Stimulated activated CD4-positive, alpha-beta T cell treated with anti-CD3 and anti-CD28 coated beads, Interleukin-1b, Interleukin-23, amount 100 ng/mL, for 48 hours (primary cell): ENCODE results near the gene KDM3B.
A peak's percentile ranks its signal among the peaks of the same experiment; 100 is the strongest.

Source experiments
- DNase-seq: peaks from one replicate; pipeline ENCODE4 v3.0.0-alpha.2; 2020

KDM3B gene

GRCh38 chr5:138410996-138411640, 58.6 kb downstream of the KDM3B start:
- DNase-seq: peak; percentile 12

GRCh38 chr5:138418444-138418843, 66.0 kb downstream of the KDM3B start:
- no peak for DNase-seq

GRCh38 chr5:138425079-138425478, 72.6 kb downstream of the KDM3B start:
- no peak for DNase-seq

GRCh38 chr5:138435943-138436342, 83.5 kb downstream of the KDM3B start:
- no peak for DNase-seq

- no peak for DNase-seq
Observed at GRCh38 chr5:138438003-138438723, 85.7 kb downstream of the KDM3B start.

GRCh38 chr5:138438724-138439476, 86.4 kb downstream of the KDM3B start, which contains the start of gene REEP2:
Gene REEP2, plus strand, starts transcription at chr5:138439057. Its CDS starts 152 bp downstream, at chr5:138439209.
- DNase-seq: peak; percentile 73

GRCh38 chr5:138439477-138440158, 87.1 kb downstream of the KDM3B start:
- no peak for DNase-seq

- DNase-seq: no peak
Observed at GRCh38 chr5:138440159-138441073, 87.9 kb downstream of the KDM3B start.

GRCh38 chr5:138441221-138441620, 88.7 kb downstream of the KDM3B start:
- no peak for DNase-seq

- no peak for DNase-seq
Observed at GRCh38 chr5:138444078-138444773, 91.7 kb downstream of the KDM3B start.

GRCh38 chr5:138444774-138445546, 92.5 kb downstream of the KDM3B start:
- DNase-seq: no peak

GRCh38 chr5:138445547-138446271, 93.2 kb downstream of the KDM3B start:
- no peak for DNase-seq

- no peak for DNase-seq
Observed at GRCh38 chr5:138448070-138448469, 95.6 kb downstream of the KDM3B start.

GRCh38 chr5:138448481-138449398, 96.3 kb downstream of the KDM3B start:
- no peak for DNase-seq

GRCh38 chr5:138449501-138450239, 97.2 kb downstream of the KDM3B start:
- peak; percentile 85 for DNase-seq

- no peak for DNase-seq
Observed at GRCh38 chr5:138450971-138451370, 98.5 kb downstream of the KDM3B start.

- no peak for DNase-seq
Observed at GRCh38 chr5:138452720-138453119, 100.2 kb downstream of the KDM3B start.

- no peak for DNase-seq
Observed at GRCh38 chr5:138453590-138453989, 101.1 kb downstream of the KDM3B start.
